CD4-positive, alpha-beta T cell treated with Interferon alpha-2 for 1 hour (primary cell): ENCODE results near the gene TMEM245.
"Not testable (repeated sequence)": the region's sequence is repeated elsewhere in the genome, so short reads cannot be mapped to it uniquely, and the experiment has no call there.

Experiments used
- DNase-seq, 2 donors: peaks; one replicate each; pipeline ENCODE4 v3.0.0-alpha.2; 2020 to 2022

Gene TMEM245

GRCh38 chr9:109053121-109053520 is 66.6 kb downstream of the TMEM245 start:
- DNase-seq = not testable (repeated sequence)

- no peak for DNase-seq
These were observed 67.3 kb downstream of the TMEM245 start for GRCh38 chr9:109052416-109052815.

DNA sequence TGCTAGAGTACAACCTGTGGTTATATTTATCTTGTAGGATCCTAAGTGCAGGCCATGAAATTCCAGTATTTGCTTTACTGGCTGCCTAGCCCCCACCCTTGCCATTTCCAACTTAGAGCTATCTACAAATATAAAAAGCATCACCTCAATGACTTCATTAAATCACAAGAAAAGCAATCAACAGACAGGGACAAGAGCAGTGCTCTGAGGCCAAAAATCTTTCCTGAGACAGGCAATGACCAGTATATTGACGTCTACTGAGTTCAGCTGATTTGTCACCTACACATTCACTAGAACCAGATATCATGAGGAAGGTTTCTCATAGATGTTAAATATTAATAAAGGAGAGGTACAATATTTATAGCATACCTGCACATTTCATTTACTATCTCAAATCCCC is 68.0 kb downstream of the TMEM245 start:
- DNase-seq = no peak

GRCh38 chr9:109050444-109050843 is 69.3 kb downstream of the TMEM245 start:
- no peak for DNase-seq

DNA sequence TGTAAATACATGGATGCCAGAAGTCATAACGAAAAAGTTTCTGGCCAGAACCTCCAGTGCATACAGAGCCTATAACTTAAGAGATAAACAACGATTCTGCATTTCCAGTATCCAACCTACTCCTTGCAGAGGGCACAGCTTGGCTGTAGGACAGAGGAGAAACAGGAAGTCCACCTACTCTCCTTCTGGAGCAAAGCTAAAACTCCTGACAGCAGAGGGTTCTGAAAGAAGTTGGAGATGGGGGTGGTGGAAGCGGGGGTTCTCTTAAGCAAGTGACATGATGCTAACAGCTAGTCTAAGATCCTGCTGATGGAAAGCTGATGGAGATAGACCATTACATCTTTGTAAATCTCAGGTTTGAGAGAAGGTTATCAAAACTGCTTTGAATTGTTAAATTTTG is 70.9 kb downstream of the TMEM245 start:
- no peak for DNase-seq

- DNase-seq = no peak
These were observed 72.5 kb downstream of the TMEM245 start for GRCh38 chr9:109047259-109047658.

DNA sequence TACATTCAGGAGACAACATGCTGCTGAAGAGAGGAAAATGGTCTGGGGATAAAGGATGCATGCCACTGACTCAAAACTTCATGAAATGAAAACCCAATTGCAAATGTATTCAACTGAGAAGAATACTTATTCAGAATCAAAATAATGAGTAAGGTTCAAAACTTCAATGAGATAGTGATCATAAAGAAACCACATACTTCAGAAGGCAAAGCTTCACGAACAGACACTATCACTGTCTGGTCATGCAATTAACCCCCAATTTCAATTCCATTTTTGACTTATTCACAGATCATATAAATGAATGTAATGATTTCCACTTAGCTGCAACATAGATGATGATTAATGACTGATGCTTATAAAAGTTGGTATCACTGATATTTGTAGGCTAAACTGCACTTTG is 73.4 kb downstream of the TMEM245 start:
- DNase-seq = no peak

DNA sequence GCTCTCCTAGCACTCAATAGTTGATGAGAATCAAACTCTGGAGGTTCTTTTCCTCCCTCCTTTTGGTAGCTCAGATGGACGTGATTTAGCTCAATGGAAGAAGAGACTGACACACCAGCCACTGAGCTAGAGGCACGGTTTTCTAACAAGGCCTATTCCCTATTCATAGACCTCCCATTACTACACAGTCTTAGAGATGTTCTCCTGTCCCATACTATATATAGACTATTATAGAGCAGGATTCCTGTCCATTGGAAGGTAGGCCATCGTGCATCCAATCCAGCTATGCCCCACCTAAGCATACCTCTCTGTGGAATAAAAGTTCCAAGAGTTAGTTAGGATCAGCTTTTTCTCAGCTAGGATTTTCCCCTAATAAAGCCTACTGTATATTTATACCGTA is 76.2 kb downstream of the TMEM245 start:
- no peak for DNase-seq

- no peak for DNase-seq
These were observed 79.2 kb downstream of the TMEM245 start for GRCh38 chr9:109040571-109040970.

DNA sequence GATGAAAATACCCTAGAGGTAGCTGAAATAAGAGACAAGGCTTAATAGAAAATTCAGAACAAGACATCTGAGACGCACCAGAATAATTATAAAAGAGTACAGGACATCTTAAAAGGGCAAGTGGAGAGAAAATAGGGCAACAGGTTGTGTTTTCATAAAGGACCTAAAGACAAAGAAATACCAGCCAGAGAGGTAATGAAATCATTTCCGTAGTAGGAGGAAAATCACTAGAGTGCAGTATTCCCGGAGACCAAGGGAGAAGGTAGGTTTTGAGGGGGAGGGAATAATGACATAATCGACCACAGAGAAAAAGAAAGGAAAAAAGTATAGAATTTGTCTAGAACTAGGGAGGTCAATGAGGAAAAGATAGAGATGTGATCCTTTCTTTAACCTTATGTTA is 80.2 kb downstream of the TMEM245 start:
- no peak for DNase-seq

- DNase-seq = no peak
These were observed 81.6 kb downstream of the TMEM245 start for GRCh38 chr9:109037946-109038715.

DNA sequence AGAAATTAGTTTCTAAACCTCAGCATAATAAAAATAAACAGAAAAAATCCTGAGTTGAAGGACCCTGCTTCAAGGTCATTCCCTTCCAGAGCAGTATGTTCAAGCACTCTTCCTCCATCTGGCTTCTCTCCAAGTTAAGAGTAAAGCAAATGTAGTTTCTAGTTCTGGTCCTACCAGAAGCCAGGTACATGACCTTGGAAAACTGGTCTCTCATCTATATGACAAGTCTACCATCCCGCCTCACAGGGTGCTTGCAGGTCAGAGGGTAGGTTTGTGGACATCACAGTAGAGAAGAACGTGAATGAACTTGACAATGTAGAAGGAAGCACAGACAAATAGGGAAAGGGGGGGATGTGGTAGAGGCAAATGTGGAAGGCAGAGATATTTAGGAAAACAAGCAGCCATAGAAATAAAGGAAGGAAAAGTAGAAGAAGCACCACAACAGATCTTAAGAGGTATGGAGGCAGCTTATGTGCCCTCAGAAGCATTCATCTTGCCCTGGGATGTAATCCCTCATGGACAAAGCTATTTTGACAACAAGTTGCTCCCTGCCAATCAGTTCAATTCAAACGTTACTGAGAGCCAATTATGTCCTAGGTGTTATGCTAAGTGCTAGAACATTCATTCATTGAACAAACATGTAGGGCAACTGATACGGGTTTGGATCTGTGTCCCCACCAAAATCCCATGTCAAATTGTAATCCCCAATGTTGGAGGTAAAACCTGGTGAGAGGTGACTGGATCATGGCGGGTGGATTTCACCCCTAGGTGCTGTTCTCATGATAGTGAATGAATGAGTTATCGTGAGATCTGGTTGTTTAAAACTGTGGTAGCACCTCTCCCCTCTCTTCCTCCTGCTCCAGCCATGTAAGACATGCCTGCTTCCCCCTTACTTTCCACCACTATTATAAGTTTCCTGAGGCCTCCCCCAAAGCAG is 82.7 kb downstream of the TMEM245 start:
- no peak for DNase-seq

DNA sequence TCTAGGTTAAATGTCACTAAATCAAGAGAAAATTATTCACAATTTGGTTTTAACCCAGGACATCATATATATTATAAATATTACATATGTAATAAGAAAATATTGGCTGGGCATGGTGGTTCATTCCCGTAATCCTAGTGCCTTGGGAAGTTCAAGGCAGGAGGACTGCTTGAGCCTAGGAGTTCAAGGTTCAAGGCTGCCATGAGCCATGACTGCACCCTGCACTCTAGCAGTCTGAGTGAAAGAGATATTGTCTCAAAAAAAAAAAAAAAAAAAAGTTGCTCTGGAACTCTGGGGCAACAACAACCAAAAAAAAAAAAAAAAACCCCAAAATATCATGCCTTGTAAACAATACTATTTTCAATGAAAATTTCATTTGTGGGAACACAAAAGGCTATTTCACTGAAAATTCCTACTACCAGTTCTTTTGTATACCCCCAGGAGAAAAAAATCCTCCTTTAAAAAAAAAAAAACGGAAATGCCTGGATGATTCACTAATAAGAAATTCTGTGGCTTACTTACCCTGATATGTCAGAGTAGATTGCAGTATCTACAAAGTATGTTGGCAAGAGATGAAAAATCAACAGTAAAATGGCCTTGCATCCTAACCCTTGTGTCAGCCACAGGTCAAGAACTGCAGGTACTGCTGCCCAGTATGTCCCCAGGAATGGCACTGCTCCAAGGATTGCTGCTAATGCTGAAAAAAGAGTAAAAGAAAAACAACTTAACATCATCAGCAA is 83.9 kb downstream of the TMEM245 start:
- DNase-seq = no peak

DNA sequence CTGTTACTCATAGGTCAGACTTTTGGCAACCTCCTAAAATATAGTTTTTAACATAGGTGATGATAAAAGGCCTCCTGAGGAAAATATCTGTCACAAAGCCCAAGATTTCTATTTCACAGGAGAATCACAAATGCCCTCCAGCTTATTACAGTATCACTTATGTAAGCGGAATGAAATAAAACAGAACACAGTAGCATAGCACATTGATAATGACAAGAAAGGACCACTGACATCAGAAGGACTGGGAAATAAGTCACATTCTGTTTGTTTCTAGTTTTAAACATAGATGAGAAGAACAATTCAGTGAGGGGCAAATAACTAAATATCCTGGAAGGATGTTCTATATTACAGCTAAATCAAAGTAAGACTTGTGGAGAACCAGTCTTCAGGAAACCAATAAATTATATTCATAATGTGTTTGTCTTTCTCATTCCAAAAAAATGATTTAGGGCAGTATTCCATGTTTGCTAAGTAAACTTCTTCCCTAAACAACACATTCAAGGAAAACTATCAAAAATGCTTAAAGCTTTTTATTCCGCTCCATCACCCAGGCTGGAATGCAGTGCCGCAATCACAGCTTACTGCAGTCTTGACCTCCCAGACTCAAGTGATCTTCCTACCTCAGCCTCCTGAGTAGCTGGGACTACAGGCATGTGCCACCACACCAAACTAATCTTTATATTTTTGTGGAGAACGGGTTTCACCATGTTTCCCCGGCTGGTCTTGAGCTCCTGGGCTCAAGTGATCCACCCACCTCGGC is 85.6 kb downstream of the TMEM245 start:
- no peak for DNase-seq

DNA sequence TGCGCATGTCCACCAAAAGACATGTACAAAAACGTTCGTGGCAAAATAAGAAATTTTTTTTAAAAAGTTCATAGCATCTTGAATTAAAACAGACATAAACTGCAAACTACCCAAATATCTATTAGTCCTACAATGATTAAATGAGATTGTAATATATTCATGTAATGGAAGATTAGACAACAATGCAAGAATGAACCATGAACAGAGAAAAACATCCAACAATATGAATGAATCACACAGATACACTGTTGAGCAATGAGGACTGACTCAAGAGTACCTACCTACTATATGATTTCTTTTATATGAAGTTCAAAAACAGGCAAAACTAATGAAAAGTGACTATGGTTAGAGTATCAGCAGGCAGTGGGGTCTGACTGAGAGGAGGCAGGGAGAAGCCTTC is 88.5 kb downstream of the TMEM245 start:
- no peak for DNase-seq

- DNase-seq = no peak
These were observed 89.3 kb downstream of the TMEM245 start for GRCh38 chr9:109030426-109030825.

DNA sequence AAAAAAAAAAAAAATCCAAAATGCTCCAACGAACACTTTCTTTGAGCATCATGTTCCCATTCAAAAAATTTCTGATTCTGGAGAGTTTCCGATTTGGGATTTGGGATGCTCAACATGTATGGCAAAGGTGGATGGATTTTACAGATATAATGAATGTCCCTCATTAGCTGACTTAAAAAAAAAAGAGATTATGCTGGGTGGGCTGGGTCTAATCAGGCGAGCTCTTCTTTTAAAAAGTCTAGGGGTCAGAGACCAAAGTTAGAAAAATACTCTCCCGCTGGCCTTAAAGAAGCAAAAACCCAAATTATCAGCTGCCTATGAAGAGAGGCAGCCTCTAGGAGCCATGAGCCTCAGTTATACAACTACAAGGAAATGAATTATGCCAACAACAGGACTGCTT is 91.3 kb downstream of the TMEM245 start:
- DNase-seq = no peak

DNA sequence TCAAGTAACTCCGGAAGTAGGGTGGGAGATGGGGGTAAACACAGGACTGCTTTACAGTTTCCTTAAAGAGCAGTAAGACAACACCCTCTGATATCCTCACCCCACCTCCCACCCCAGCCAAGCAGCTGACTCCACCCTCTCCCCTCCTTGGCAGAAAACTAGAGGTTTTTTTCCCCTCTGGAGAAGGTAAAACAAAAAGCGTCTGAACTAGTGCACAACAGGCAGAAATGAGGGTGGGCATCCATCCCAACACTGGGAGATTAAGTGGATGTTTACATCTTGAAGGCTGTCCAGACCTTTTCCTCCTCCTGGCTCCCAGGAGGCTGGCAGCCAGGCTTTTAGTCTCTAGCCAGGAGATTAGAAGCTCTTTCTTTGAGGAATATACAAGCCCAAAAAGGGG is 92.6 kb downstream of the TMEM245 start:
- no peak for DNase-seq

GRCh38 chr9:109026306-109026705 is 93.4 kb downstream of the TMEM245 start:
- DNase-seq = no peak

DNA sequence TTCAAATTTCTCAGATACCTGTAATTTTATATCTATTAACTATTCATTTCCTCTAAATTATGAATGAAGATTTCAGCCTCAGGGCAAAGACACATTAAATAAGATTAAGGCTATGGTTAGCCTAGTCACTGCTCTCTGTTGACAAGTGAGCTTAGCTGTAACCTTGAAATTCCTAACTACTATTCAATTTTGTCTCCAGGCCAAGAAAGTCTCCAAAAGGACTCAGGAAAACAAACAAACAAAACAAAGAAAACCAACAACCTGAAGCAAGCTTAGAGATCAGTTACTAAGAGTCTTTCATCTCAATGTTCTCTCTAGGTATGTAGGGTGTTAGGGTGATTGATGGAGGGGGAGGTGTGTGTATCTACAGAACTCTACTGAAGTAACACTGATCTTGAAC is 96.9 kb downstream of the TMEM245 start:
- DNase-seq = no peak

- DNase-seq = no peak
These were observed 98.9 kb downstream of the TMEM245 start for GRCh38 chr9:109020581-109021511.
